ENCODE results near the gene ACADS. TPM values are rescaled to one million over a fixed set of nuclear protein-coding genes. Genes with fewer than 3 reads are reported as not detected.

Gene ACADS
- total and polyA plus RNA-seq, 2 of the 8 experiments (the other 6 are each of a cell fraction or from before 2014, with no cell fraction given) = 4.9 to 7.5 TPM

DNA sequence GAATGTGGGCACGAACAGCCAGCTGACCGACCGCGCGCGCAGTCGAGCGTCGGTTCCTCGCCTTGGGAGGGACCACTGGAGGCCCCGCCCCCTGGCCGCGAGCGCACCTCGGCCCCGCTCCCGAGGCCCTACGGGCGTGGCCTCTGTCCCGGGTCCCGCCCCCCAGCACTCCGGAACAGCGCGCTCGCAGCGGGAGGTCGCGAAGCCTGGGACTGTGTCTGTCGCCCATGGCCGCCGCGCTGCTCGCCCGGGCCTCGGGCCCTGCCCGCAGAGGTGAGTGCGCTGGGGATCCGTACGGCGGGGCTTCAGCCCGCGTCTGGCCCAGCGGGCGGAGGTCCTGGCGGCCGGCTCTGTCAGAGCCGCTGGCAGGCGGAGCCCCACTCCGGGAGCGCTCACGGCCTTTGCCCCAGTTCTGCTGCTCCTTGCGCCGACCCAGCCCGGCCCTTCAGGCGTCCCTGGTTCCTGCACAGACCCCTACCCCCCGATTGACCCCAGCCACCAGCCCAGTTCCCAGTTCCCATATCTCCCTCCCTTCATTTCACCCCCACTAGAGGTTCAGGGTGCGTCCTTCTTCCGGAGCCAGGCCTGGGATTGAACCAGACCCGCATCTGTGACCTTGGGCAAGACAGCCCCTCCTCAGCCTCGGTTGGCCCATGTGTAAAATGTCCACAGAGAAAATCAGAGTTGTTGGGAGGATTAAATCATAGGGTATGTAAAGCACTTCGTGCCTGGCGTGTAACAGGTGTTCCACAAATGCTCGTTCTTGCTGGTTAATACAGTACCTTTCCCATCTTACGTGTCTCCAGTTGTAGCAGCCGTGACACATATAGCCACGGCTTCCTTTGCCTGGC lies at the start of gene ACADS (continued):
- TF ChIP-seq JUND (IDR thresholded peaks at IDR 0.05; ENCODE audit: low read length) (no peak), RBBP5 (IDR thresholded peaks at IDR 0.05; ENCODE audit: borderline replicate concordance, low read depth, low read length) (peak; percentile 66; the same call in 1 of the 2 replicates), PHF8 (conservative IDR thresholded peaks at IDR 0.05; ENCODE audit: low read depth, low read length) (peak; percentile 56)
